Cardiac fibroblast (primary cell): ENCODE data around the gene SELENOP.

Experiments
- DNase-seq, 2 donors: peaks; one replicate each; pipeline versions ENCODE4 v3.0.0 to v3.0.0-alpha.2; 2010; ENCODE audit warnings: low read depth in 2 of 2
- H3K4me3 ChIP-seq, 2 donors: replicated peaks in 1 of 2; 1 replicate in 1 of 2; 2 replicates in 1 of 2; pipeline ENCODE4 v1.5.1; 2011; ENCODE audit warnings: low read depth in 2 of 2, low read length in 2 of 2, mild to moderate bottlenecking in 2 of 2, moderate library complexity in 1 of 2
- TF ChIP-seq, protein P1 (sequence below): IDR thresholded peaks from one replicate; pipeline ENCODE4 v1.5.1; 2011; ENCODE audit warnings: low read depth, mild to moderate bottlenecking, low read length, inconsistent platforms

Gene SELENOP, protein sequence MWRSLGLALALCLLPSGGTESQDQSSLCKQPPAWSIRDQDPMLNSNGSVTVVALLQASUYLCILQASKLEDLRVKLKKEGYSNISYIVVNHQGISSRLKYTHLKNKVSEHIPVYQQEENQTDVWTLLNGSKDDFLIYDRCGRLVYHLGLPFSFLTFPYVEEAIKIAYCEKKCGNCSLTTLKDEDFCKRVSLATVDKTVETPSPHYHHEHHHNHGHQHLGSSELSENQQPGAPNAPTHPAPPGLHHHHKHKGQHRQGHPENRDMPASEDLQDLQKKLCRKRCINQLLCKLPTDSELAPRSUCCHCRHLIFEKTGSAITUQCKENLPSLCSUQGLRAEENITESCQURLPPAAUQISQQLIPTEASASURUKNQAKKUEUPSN

GRCh38 chr5:42811591-42812446, at the start of gene SELENOP:
SELENOP (minus strand) TSS chr5:42811892; CDS start chr5:42808353, 3,539 bp downstream.
- peak within 1 kb of the TSS in 1 of 2 donors; percentile 26 for H3K4me3 ChIP-seq
- DNase-seq: peak; percentile 12 to 84
- TF ChIP-seq, protein P1, sequence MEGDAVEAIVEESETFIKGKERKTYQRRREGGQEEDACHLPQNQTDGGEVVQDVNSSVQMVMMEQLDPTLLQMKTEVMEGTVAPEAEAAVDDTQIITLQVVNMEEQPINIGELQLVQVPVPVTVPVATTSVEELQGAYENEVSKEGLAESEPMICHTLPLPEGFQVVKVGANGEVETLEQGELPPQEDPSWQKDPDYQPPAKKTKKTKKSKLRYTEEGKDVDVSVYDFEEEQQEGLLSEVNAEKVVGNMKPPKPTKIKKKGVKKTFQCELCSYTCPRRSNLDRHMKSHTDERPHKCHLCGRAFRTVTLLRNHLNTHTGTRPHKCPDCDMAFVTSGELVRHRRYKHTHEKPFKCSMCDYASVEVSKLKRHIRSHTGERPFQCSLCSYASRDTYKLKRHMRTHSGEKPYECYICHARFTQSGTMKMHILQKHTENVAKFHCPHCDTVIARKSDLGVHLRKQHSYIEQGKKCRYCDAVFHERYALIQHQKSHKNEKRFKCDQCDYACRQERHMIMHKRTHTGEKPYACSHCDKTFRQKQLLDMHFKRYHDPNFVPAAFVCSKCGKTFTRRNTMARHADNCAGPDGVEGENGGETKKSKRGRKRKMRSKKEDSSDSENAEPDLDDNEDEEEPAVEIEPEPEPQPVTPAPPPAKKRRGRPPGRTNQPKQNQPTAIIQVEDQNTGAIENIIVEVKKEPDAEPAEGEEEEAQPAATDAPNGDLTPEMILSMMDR: no peak

DNA sequence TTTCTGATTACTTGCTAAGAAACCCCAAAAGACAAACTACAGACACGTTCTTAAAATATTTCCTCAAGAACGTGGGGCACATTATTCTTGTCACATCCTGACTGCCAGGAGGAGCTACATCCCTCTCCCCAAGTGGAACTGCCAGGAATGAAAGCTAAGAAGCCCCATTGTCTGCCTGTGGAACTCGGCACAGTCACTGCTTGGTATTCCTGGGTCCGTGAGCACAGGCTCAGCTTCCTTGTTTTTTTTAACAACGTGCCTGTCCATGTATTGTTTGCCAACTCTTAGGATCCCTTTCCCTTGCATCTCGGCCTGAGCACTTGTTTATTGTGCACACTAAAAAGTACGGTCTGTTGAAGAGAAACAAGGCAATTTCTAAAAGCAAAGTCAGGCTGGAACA, 47.0 kb upstream of the SELENOP start:
- H3K4me3 ChIP-seq: no peak overlapping the region
- TF ChIP-seq, protein P1: no peak
- no peak for DNase-seq

GRCh38 chr5:42858031-42858643, 46.4 kb upstream of the SELENOP start:
- DNase-seq: peak in 1 of 2 donors; percentile 45
- TF ChIP-seq, protein P1: no peak
- no peak overlapping the region for H3K4me3 ChIP-seq

DNA sequence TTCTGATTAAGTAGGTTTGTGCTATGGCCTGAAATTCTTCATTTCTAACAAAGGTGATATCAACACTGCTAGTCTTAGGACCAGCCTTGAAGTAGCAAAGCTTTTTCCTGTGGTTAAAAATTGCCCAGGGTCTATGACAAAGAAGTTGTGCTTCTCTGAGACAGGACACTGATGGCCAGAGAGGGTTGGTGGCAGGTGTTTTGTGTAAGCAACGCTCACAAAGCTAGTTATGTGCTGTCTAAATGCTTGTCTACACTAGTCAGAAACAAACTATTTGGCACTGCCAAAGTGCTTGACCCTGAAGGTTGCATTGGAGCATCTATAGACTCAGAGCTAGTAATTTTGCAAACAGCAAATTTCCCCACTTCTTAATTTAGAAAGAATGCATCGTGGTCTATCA, 44.1 kb upstream of the SELENOP start:
- H3K4me3 ChIP-seq: no peak overlapping the region
- DNase-seq: no peak
- TF ChIP-seq, protein P1: no peak

- no peak for DNase-seq
- TF ChIP-seq, protein P1: no peak
- no peak overlapping the region for H3K4me3 ChIP-seq
Observed at GRCh38 chr5:42855386-42855785, 43.7 kb upstream of the SELENOP start.

DNA sequence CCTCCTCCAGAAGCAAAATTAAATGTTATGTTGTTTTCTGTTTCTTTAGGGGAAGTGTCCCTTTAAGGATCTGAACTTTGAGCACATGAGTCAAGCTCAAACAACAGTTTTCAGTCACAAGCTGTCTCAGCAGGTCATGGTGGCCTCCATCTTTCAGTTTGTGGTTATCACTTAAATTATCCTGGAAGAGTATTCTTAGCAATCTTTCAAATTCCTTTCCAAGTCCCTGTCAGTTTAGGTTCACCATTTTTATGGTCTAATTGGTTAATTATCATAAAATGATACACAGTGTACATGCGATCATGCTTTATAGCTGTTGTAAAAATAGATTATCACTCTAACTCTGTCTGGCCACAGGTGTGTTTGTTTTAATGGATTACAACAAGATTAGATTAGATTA, 43.1 kb upstream of the SELENOP start:
- TF ChIP-seq, protein P1: no peak
- H3K4me3 ChIP-seq: no peak overlapping the region
- DNase-seq: no peak
